Measurements from ENCODE around the gene OR6Q1.

The OR6Q1 gene

DNA sequence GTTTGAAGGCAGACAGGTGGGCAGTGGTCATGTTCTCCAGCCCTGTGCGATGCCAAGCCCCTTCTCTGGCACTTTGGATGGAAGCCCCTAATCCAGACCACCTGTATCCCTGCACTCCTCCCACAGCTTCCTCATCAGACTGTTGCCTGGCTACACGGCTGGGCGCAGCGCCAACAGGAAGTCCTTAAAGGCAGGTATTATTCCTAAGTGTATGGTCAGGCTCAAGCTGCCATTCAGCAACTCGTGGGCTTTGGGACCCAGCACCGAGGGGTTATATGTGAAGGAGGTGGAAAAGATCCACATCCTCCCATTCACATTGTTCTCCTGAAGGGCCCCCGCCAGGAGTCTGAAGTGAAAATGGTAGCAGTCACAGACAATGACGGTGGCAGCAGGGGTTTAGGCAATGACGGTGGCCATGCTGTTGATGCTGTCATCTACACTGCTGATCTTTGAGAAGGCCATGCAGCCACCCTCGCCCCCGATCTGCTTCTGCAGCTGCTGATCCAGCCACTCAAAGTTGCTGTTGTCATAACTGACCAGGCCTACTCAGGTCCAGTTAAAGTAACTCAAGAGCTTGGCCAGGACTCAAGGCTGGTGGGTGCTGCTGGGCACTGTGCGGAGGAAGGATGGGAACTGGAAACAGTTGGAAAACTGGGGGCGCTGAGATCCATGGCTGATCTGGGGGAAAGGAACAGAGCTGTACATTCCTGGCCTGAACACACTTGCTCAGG is 27.7 kb downstream of the OR6Q1 start:
- DNase-seq: no peak

DNA sequence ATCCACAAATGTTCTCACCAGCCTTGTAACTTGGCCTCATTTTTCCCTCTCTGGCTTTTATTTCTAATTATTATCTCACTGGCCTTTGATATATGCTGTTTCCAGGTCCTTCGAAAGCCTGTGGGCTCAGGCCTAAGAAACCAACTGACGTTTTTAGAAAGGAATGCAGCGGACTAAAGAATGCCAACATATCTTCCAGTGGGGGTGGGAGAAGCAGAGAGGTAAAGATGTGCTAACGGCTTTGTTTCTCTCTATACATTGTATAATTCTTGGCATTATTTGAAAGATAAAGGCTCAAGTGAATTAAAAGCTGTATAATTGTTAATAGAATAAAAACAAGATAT is 28.2 kb downstream of the OR6Q1 start:
- no peak for DNase-seq

DNA sequence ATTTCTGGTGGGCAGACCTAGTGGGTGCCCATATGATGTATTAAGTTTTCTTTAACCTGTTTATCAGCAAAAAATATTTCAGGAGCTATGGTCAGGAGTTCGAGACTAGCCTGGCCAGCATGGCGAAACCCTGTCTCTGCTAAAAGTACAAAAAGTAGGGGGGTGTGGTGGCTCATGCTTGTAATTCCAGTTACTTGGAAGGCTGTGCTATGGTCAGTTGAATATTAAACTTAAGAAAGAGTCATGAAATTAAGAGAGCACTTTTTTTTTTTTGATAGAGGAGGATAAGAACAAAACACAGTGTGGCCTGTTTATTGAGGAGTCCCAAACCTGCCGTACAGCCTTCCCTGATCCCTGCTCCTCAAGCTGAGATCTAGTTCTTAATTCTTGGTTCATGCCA is 29.8 kb downstream of the OR6Q1 start:
- DNase-seq: no peak

DNA sequence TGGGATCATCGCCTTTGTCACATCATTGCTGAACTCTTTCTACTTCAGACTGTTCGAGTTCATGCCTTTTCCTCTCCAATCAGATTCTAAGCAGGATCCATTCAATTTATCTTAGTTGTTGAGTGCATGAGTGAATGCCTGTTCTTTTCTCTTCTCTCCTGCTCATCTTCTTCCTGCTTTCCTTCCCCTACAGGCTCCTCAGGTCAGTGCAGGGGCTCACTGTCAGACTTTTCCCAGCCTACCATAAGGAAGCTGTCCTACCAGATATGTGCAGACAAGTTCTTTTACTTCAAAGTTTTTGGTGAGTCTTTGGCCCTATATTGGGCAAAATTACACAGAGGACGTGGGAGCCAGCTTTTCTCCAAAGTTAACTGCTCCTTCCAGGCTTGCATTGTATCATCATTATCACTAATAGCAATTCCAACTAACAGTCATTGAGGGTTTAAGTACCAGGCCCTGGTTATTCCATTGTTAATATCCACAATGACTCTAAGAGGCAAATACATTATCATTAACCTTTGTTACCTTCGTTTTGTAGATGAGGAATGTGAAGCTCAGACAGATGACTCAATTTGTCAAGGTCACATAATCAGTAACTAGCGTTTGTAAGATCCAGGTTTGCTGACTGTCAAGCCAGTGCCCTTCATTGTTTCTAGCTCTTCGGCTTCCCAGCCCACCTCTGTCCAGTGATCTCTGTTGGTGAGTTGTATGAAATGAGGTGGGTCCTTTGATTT is 30.4 kb downstream of the OR6Q1 start:
- no peak for DNase-seq

DNA sequence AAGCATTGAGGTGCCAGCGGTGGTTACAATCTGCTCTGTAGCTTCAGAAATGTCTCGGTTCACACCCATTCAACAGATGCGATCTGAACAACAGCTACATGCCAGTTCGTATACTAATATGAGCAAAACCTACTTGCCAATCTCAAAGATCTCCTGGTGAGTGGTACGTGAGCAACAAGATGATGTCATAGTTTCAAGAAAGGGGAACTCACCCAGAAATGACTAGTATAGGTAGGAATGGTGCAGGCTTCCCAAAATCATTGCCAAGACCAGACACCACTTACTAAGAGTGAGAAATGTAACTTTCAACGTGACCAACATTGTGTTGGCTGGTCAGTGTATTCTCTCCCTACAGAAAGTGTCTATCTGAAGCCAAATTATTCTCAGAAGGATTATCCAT is 31.1 kb downstream of the OR6Q1 start:
- no peak for DNase-seq

DNA sequence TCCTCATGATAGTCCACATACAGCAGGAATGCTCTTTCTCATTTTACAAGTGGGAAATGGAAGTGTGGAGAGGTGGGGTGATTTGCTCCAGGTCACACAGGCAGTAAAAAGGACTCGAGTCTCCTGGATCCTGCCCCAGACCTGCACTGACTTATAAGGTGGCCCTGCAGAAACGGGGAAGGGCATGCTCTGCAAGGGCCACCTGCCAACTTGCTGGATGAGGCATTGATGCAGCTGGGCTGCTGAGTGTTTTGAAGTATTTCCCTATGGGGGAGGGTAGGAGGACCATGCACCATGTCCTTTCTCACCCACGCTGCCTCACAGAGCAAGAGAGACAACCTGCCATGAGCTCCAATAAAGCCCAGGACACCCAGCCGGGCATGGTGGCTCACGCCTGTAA is 36.9 kb downstream of the OR6Q1 start:
- DNase-seq: no peak

DNA sequence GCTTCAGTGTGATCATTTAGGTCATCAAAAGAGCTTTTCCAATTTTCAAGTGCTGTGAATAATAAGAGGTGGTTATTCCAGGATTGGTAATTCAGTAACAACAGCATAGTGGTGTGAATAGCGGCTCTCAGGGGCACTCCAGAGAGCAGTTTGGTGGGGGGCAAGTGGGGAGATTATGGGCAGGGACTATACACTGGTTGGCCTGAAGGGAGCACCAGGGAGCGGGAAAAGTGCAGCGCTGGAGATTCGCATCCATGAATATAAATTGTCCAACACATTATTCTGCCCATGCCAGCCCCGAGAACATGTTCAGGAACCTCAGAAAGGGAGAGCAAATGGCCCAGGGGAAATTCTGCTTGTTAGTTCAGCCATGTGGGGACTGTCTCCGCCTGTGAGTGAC is 37.9 kb downstream of the OR6Q1 start:
- DNase-seq: no peak

DNA sequence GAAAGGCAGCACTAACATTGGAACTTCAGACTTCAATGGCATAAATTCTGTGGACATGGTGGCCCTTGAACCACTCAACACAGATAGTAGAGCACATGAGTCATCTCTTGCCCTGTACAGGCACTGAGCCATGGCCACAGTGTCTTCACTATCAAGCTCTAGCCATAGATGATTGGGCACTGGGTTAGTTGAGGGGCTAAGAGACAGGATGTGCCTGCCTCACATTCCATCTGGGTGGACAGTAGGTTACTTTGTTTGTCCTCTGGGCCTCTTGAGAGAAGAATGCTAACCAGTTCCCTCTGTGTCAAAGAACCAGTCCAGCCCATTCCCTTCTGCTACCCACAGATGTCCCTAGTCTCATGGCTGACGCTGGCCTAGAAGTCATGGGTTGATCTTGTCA is 39.8 kb downstream of the OR6Q1 start:
- DNase-seq: no peak

DNA sequence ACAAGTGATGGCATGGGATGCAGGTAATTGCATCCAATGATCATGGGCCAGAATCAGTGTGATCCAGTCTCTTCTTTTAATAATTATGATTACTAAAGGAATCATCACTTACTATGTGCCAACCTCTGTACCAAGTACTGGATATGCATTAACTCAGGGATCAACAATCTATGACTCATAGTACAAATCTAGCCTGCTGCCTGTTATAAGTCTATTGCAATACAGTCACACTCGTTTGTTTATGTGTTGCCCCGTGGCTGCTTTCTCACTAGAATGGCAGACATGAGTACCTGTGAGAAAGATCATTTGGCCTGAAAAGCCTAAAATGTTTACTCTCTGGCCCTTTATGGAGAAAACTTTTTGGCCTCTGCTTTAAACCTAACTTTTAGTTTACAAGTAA is 45.0 kb downstream of the OR6Q1 start:
- DNase-seq: no peak

Data from CD4-positive, alpha-beta T cell treated with Interferon alpha-2 for 1 hour (primary cell).